IMR-90 (cell line): ENCODE measurements around the gene VPS25.

Source experiments
- CHD1 ChIP-seq: IDR thresholded peaks from 2 replicates; pipeline ENCODE4 v1.6.1; 2012; ENCODE audit warnings: low read depth, low read length, improper control_type of control experiment
- CTCF ChIP-seq: conservative IDR thresholded peaks from 2 replicates; pipeline ENCODE4 v1.5.1; 2012; ENCODE audit warnings: mild to moderate bottlenecking, low read depth, low read length, improper control_type of control experiment
- MXI1 ChIP-seq: IDR thresholded peaks from 2 replicates; pipeline ENCODE4 v1.6.1; 2012; ENCODE audit warnings: low read depth, mild to moderate bottlenecking, low read length, moderate library complexity, borderline replicate concordance
- POLR2A ChIP-seq: IDR thresholded peaks from 2 replicates; pipeline ENCODE4 v1.6.1; 2012; ENCODE audit warnings: mild to moderate bottlenecking, low read depth, low read length
- RAD21 ChIP-seq: IDR thresholded peaks from 2 replicates; pipeline ENCODE4 v1.6.1; 2012; ENCODE audit warnings: low read length, improper control_type of control experiment
- TF ChIP-seq, protein P1 (sequence below): fragments of 150-350 bp; IDR thresholded peaks from 2 replicates; pipeline ENCODE4 v1.6.1; 2017; ENCODE audit warnings: mild to moderate bottlenecking, antibody characterized with exemption, low read length, low read depth

DNA sequence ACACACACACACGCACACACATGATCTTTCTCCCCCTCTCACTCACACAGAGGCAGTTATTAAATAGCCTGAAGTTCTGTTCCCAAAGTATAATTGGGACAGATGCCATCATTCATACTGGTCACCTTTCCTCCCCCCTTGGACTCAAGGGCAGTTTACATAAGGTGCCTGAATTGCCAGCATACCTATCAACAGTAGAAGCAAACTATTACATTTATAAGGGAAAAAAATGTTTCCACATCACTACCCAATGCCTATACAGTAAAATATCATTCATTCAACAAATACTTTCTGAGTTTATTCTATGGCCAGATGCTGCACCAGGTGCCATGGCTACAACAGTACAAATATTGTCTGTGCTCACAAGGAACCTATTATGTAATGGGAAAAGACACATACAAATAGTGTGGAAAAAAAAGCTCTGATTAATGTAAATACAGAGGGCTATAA is 31.7 kb downstream of the VPS25 start:
- TF ChIP-seq CTCF (no peak), CHD1 (no peak), RAD21 (no peak), POLR2A (no peak), MXI1 (no peak)
- TF ChIP-seq, protein P1, sequence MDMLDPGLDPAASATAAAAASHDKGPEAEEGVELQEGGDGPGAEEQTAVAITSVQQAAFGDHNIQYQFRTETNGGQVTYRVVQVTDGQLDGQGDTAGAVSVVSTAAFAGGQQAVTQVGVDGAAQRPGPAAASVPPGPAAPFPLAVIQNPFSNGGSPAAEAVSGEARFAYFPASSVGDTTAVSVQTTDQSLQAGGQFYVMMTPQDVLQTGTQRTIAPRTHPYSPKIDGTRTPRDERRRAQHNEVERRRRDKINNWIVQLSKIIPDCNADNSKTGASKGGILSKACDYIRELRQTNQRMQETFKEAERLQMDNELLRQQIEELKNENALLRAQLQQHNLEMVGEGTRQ, result no peak
